NCI-H2107 (cell line): ENCODE measurements around the gene RAB21.
"Not testable (repeated sequence)": the region's sequence is repeated elsewhere in the genome, so short reads cannot be mapped to it uniquely, and the experiment has no call there.

Experiments
- DNase-seq: peaks from one replicate; lab custom pipeline; 2025; lab: John Stamatoyannopoulos, UW

RAB21 gene

GRCh38 chr12:71799106-71799505, 44.4 kb downstream of the RAB21 start:
- no peak for DNase-seq

DNA sequence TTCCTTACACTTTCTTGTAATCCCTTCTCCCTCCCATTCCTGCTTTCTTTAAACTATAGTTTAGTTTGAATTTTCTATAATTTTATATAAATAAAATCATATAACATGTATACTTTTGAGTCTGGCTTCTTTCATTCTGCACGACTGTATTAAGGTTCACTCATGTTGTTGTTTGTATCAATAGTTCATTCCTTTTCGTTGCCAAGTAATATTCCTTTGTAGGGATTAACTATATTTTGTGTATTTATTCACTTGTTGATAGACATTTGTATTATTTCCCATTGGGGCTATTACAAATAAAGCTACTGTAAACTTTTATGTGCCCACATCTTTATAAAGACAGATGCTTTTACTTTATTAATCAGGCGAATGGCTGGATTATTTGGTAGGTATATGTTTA, 45.5 kb downstream of the RAB21 start:
- DNase-seq = no peak

GRCh38 chr12:71804505-71804904, 49.8 kb downstream of the RAB21 start:
- DNase-seq = no peak

GRCh38 chr12:71810921-71811320, 56.3 kb downstream of the RAB21 start:
- no peak for DNase-seq

DNA sequence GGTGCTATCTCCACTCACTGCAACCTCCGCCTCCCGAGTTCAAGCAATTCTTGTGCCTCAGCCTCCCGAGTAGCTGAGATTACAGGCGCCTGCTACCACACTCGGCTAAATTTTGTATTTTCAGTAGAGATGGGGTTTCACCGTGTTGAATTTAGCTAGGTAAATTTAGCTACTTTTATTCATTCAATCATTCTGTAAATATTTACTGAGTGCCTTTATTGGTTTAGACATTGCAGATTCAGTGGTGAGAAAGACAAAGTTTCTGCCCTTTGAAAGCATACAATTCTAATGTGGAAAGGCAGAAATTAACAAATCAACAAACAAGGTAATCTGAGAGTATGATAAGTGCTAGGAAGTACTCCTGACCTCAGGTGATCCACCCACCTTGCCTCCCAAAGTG, 60.6 kb downstream of the RAB21 start:
- DNase-seq = not testable (repeated sequence)

DNA sequence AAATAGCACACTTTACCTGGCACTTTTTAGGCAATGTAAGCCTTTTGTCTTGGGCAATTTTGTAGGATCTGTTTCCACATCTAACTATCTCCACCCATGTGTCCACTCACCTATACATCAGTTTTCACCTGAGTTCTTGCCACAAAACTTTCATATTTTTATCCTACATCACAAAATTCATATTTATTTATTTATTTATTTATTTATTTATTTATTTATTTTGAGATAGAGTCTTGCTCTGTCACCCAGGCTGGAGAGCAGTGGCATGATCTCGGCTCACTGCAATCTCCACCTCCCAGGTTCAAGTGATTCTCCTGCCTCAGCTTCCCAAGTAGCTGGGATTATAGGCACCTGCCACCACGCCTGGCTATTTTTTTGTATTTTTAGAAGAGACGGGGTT, 67.4 kb downstream of the RAB21 start:
- not testable (repeated sequence) for DNase-seq

DNA sequence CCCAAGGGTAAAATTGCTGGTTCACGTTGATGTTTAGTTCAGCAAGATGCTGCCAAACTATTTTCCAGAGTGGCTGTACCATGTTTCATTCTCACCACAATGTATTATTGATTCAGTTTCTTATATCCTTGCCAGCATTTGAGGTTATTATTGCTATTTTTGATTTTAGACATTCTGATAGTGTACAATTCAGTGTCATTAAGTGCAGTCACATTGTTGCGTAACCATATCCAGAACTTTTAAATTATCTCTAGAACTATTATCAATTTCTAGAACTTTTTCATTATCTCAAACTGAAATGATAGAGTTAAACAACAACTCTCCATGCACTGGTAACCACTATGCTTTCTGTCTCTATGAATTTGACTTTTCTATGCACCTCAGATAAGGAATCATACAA, 74.2 kb downstream of the RAB21 start:
- DNase-seq = no peak

DNA sequence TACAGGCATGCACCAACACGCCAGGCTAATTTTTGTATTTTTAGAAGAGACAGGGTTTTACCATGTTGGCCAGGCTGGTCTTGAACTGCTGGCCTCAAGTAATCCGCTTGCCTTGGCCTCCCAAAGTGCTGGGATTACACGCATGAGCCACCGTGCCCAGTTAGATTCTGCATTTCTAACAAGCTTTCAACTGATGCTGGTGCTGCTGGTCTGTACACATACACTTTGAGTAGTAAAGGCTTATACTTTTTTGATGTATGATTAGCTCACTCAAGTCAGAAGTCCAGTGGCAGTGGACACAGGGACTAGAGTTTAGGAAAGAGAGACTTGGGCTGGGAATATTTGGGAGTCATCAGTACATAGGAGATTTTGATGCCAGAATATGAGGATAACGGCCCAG, 82.7 kb downstream of the RAB21 start:
- DNase-seq = no peak

- no peak for DNase-seq
These were observed 83.6 kb downstream of the RAB21 start for GRCh38 chr12:71838231-71838630.

GRCh38 chr12:71838676-71839075, 84.0 kb downstream of the RAB21 start:
- DNase-seq = no peak

GRCh38 chr12:71840231-71840847, 85.7 kb downstream of the RAB21 start:
- DNase-seq = no peak

- no peak for DNase-seq
These were observed 91.8 kb downstream of the RAB21 start for GRCh38 chr12:71846322-71846940.

GRCh38 chr12:71848212-71848611, 93.5 kb downstream of the RAB21 start:
- no peak for DNase-seq

GRCh38 chr12:71849109-71849851, 94.6 kb downstream of the RAB21 start:
- DNase-seq = no peak
